Parathyroid adenoma (tissue), 2 donors: ENCODE data around the gene MSMO1.

Source experiments
- H2AFZ ChIP-seq: fragments of 300-600 bp; sonication (generic); one replicate; pipeline ENCODE4 v1.7.0; 2017; ENCODE audit warnings: antibody characterized with exemption, mild to moderate bottlenecking
- H3K27ac ChIP-seq: fragments of 300-600 bp; sonication (generic); one replicate; pipeline ENCODE4 v1.7.0; 2017
- H3K27me3 ChIP-seq: fragments of 300-600 bp; sonication (generic); one replicate; pipeline ENCODE4 v1.7.0; 2017; ENCODE audit warnings: low read length; ENCODE audit not compliant: control insufficient read depth, insufficient read depth
- H3K36me3 ChIP-seq: fragments of 300-600 bp; sonication (generic); one replicate; pipeline ENCODE4 v1.7.0; 2017; ENCODE audit warnings: low read length; ENCODE audit not compliant: control insufficient read depth, insufficient read depth
- H3K4me1 ChIP-seq: fragments of 300-600 bp; sonication (generic); one replicate; pipeline ENCODE4 v1.7.0; 2017; ENCODE audit warnings: control low read depth
- H3K4me2 ChIP-seq: fragments of 300-600 bp; sonication (generic); one replicate; pipeline ENCODE4 v1.7.0; 2017; ENCODE audit warnings: low read length
- H3K4me3 ChIP-seq: fragments of 300-600 bp; sonication (generic); one replicate; pipeline ENCODE4 v1.7.0; 2017; ENCODE audit warnings: low read depth, low read length
- H3K79me2 ChIP-seq: fragments of 300-600 bp; sonication (generic); one replicate; pipeline ENCODE4 v1.7.0; 2017; ENCODE audit warnings: control low read depth
- H3K9ac ChIP-seq: fragments of 300-600 bp; sonication (generic); one replicate; pipeline ENCODE4 v1.7.0; 2017; ENCODE audit warnings: mild to moderate bottlenecking
- H3K9me3 ChIP-seq: fragments of 300-600 bp; sonication (generic); one replicate; pipeline ENCODE4 v1.7.0; 2017; ENCODE audit warnings: low read length; ENCODE audit not compliant: control insufficient read depth
- TF ChIP-seq, protein P1 (sequence below): fragments of 300-600 bp; sonication (generic); IDR thresholded peaks from one replicate; pipeline ENCODE4 v1.7.0; 2017; ENCODE audit warnings: antibody characterized with exemption, mild to moderate bottlenecking
- donor health status: primary hyperparathyroidism.

The MSMO1 gene

DNA sequence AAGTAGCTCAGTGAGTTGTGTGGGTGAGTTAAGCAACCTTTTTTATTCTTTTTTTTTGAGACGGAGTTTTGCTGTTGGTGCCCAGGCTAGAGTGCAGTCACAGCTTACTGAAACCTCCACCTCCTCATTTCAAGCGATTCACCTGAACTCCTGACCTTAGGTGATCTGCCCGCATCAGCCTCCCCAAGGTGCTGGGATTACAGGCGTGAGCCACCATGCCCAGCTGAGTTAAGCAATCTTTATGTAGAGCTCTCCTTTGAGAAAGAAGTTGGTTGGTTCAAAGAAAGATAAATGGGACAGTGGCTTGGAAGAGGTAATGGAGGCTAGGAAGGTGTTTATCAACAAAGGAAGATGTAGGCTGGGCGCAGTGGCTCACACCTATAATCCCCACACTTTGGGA, 3.2 kb downstream of the MSMO1 start:
- peaks cover 20% of the 10 kb centered on the region for H3K79me2 ChIP-seq
- no peak overlapping the region for H2AFZ ChIP-seq
- no peak overlapping the region for H3K4me3 ChIP-seq
- H3K36me3 ChIP-seq, result no peaks in the 10 kb centered on the region
- TF ChIP-seq, protein P1, sequence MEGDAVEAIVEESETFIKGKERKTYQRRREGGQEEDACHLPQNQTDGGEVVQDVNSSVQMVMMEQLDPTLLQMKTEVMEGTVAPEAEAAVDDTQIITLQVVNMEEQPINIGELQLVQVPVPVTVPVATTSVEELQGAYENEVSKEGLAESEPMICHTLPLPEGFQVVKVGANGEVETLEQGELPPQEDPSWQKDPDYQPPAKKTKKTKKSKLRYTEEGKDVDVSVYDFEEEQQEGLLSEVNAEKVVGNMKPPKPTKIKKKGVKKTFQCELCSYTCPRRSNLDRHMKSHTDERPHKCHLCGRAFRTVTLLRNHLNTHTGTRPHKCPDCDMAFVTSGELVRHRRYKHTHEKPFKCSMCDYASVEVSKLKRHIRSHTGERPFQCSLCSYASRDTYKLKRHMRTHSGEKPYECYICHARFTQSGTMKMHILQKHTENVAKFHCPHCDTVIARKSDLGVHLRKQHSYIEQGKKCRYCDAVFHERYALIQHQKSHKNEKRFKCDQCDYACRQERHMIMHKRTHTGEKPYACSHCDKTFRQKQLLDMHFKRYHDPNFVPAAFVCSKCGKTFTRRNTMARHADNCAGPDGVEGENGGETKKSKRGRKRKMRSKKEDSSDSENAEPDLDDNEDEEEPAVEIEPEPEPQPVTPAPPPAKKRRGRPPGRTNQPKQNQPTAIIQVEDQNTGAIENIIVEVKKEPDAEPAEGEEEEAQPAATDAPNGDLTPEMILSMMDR, result no peak
- no peak overlapping the region for H3K27ac ChIP-seq
- H3K4me1 ChIP-seq, result peaks cover 6% of the 10 kb centered on the region
- no peaks in the 10 kb centered on the region for H3K9me3 ChIP-seq
- no peak overlapping the region for H3K4me2 ChIP-seq
- H3K27me3 ChIP-seq, result no peaks in the 10 kb centered on the region
- H3K9ac ChIP-seq, result no peak overlapping the region

GRCh38 chr4:165331359-165331758, 3.9 kb downstream of the MSMO1 start:
- H3K4me3 ChIP-seq, result no peak overlapping the region
- no peak overlapping the region for H3K27ac ChIP-seq
- TF ChIP-seq, protein P1, result no peak
- H2AFZ ChIP-seq, result no peak overlapping the region
- H3K79me2 ChIP-seq, result peaks cover 20% of the 10 kb centered on the region
- no peaks in the 10 kb centered on the region for H3K36me3 ChIP-seq
- no peaks in the 10 kb centered on the region for H3K9me3 ChIP-seq
- peaks cover 4% of the 10 kb centered on the region for H3K4me1 ChIP-seq
- H3K9ac ChIP-seq, result no peak overlapping the region
- no peaks in the 10 kb centered on the region for H3K27me3 ChIP-seq
- H3K4me2 ChIP-seq, result no peak overlapping the region

DNA sequence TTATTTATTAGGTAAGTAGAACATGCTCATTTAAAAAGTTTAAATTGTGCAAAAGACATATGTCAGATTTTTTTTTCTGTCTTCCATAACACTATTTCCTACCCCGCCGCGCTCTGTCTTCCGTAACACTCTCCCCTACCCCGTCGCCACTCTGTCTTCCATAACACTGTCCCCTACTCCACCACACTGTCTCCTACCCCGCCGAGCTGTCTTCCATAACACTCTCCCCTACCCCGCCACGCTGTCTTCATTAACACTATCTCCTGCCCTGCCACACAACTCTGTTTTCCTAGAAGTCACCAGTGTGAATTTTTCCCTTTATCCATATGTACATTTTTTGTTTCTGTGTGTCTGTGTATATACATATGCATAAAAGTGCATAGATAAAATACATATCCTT, 4.4 kb downstream of the MSMO1 start:
- Histone ChIP-seq H2AFZ (no peak overlapping the region), H3K27ac (no peak overlapping the region), H3K4me3 (no peak overlapping the region), H3K79me2 (peaks cover 20% of the 10 kb centered on the region), H3K36me3 (no peaks in the 10 kb centered on the region), H3K4me2 (no peak overlapping the region), H3K9me3 (no peaks in the 10 kb centered on the region), H3K27me3 (no peaks in the 10 kb centered on the region), H3K9ac (no peak overlapping the region), H3K4me1 (peaks cover 3% of the 10 kb centered on the region)
- TF ChIP-seq, protein P1, result no peak

GRCh38 chr4:165332502-165332901, 5.0 kb downstream of the MSMO1 start:
- H3K36me3 ChIP-seq, result no peaks in the 10 kb centered on the region
- peaks cover 20% of the 10 kb centered on the region for H3K79me2 ChIP-seq
- no peak overlapping the region for H3K27ac ChIP-seq
- H3K4me1 ChIP-seq, result peaks cover 3% of the 10 kb centered on the region
- no peaks in the 10 kb centered on the region for H3K9me3 ChIP-seq
- TF ChIP-seq, protein P1, result no peak
- no peaks in the 10 kb centered on the region for H3K27me3 ChIP-seq
- no peak overlapping the region for H3K4me3 ChIP-seq
- H3K4me2 ChIP-seq, result no peak overlapping the region
- no peak overlapping the region for H2AFZ ChIP-seq
- H3K9ac ChIP-seq, result no peak overlapping the region

DNA sequence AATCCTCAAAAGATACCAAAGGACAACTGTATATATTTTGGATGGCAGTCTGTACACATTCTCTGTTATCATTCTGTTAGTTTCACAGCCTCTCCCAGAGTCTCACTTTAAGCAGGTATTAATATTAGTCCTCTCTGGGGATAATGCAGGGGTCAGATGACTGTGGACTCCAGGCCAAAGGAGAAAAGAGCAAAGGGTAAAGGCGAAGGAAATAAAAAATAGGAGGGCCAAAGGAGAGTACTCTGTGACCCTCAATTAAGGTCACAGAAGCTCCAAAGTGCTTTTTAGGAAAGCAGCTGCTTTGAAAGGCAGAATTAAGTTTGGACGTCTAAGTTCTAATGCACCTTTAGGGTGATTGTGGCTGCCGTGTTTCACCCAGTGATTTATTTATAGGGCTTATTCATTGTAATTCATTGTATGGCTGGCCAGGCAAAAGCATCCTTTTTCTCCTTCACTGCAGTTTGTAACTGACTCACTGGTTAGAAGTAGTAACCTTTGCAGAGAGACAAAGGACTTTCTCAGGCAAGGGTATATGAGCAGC, 7.8 kb downstream of the MSMO1 start:
- TF ChIP-seq, protein P1, result no peak
- H3K36me3 ChIP-seq, result no peaks in the 10 kb centered on the region
- no peaks in the 10 kb centered on the region for H3K27me3 ChIP-seq
- H3K4me1 ChIP-seq, result no peaks in the 10 kb centered on the region
- no peak overlapping the region for H3K27ac ChIP-seq
- no peak overlapping the region for H3K9ac ChIP-seq
- no peak overlapping the region for H3K4me2 ChIP-seq
- no peak overlapping the region for H2AFZ ChIP-seq
- no peak overlapping the region for H3K4me3 ChIP-seq
- H3K9me3 ChIP-seq, result no peaks in the 10 kb centered on the region
- peaks cover 14% of the 10 kb centered on the region for H3K79me2 ChIP-seq
